22Rv1 (cell line): ENCODE measurements around the gene PAK1IP1.

ENCODE experiments used
- CTCF ChIP-seq: fragments of 450-650 bp; IDR thresholded peaks from 2 replicates; pipeline ENCODE4 v1.5.1; 2017; ENCODE audit warnings: mild to moderate bottlenecking
- ZFX ChIP-seq: fragments of 450-650 bp; IDR thresholded peaks from 2 replicates; pipeline ENCODE4 v1.6.1; 2017; ENCODE audit warnings: antibody characterized with exemption, borderline replicate concordance

- TF ChIP-seq CTCF = no peak
- no peak for TF ChIP-seq ZFX
Measured at GRCh38 chr6:10749734-10750133, 55.0 kb downstream of the PAK1IP1 start.
